Tibial nerve (tissue), 4 donors: ENCODE results near the gene OGFR.

Experiments
- EP300 ChIP-seq, 2 donors: sonication (generic); formaldehyde crosslinking; IDR thresholded peaks; one replicate each; pipeline ENCODE4 v1.6.1; 2017; ENCODE audit warnings: antibody characterized with exemption in 2 of 2, mild to moderate bottlenecking in 1 of 2
- POLR2A ChIP-seq, 2 donors: fragments of 450-650 bp; IDR thresholded peaks; one replicate each; pipeline ENCODE4 v1.6.1; 2017; ENCODE audit warnings: antibody characterized with exemption in 2 of 2, mild to moderate bottlenecking in 2 of 2, moderate library complexity in 2 of 2
- TF ChIP-seq, protein P1 (sequence below), 5 experiments: fragments of 200-600 bp in 3 of 5; fragments of 450-650 bp in 2 of 5; sonication (generic) in 3 of 5; IDR thresholded peaks; one replicate each; pipeline ENCODE4 v1.5.1; 2016 to 2019; ENCODE audit warnings: antibody characterized with exemption in 5 of 5, mild to moderate bottlenecking in 3 of 5, moderate library complexity in 2 of 5

DNA sequence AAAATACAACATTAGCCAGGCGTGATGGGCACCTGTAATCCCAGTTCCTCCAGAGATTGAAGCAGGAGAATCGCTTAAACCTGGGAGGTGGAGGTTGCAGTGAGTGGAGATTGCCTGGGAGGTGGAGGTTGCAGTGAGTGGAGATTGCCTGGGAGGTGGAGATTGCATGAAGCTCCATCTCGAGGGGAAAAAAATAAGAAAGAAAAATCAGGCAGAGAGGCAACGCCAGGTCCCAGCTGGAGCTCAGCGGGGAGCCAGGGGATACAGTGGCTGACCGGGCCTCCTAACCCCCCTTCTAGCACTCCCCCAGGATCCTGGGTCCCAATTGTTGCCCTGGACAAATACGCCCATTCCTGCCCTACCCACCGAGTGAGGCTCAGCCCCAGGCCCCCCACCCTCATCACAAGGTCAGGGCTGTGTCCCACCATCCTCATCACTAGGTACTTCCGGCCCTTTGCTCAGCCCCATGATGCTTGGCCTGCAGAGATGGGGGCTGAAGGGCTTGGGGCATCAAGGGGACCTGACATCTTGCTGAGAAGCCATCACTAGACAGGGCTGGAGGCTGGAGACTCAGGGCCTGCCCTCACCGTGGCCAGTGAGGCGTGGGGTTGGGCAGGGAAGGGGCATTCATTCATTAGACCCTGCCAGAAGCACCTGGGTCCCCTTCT is 1.9 kb downstream of the OGFR start:
- TF ChIP-seq, protein P1, sequence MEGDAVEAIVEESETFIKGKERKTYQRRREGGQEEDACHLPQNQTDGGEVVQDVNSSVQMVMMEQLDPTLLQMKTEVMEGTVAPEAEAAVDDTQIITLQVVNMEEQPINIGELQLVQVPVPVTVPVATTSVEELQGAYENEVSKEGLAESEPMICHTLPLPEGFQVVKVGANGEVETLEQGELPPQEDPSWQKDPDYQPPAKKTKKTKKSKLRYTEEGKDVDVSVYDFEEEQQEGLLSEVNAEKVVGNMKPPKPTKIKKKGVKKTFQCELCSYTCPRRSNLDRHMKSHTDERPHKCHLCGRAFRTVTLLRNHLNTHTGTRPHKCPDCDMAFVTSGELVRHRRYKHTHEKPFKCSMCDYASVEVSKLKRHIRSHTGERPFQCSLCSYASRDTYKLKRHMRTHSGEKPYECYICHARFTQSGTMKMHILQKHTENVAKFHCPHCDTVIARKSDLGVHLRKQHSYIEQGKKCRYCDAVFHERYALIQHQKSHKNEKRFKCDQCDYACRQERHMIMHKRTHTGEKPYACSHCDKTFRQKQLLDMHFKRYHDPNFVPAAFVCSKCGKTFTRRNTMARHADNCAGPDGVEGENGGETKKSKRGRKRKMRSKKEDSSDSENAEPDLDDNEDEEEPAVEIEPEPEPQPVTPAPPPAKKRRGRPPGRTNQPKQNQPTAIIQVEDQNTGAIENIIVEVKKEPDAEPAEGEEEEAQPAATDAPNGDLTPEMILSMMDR (IDR thresholded peaks at IDR 0.05): no peak
- no peak for TF ChIP-seq POLR2A (IDR thresholded peaks at IDR 0.05)
- no peak for TF ChIP-seq EP300 (IDR thresholded peaks at IDR 0.05)
